Measurements from ENCODE around the gene PRX.

DNA sequence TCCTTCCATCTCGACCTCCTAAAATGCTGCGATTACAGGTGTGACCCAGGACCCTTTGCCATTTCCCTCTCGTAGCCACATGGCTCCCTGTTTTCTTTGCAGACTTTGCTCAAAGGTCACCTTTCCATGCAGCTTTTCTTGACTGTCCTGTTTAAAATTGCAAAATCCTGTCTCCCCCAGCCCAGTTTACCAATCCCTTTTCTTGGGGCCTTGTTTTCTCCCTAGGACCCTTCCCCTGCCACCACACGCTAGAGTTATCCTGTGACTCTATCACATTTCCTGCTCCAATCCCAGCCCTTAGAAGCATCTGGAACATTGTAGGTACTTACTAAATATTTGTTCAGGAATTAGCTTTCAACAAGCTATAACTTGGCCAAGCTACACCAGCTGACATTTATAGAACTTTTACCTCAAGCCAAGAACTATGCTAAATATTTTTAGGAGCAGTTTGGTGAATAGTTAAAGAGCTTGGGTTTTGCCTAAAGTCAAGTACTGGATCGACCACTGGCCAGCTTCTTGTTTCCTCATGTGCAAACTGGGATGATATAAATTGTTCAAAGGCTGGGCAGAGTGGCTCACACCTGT, 40.1 kb upstream of the PRX start:
- TF ChIP-seq, protein P1, sequence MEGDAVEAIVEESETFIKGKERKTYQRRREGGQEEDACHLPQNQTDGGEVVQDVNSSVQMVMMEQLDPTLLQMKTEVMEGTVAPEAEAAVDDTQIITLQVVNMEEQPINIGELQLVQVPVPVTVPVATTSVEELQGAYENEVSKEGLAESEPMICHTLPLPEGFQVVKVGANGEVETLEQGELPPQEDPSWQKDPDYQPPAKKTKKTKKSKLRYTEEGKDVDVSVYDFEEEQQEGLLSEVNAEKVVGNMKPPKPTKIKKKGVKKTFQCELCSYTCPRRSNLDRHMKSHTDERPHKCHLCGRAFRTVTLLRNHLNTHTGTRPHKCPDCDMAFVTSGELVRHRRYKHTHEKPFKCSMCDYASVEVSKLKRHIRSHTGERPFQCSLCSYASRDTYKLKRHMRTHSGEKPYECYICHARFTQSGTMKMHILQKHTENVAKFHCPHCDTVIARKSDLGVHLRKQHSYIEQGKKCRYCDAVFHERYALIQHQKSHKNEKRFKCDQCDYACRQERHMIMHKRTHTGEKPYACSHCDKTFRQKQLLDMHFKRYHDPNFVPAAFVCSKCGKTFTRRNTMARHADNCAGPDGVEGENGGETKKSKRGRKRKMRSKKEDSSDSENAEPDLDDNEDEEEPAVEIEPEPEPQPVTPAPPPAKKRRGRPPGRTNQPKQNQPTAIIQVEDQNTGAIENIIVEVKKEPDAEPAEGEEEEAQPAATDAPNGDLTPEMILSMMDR (conservative IDR thresholded peaks at IDR 0.05): no peak
- TF ChIP-seq EZH2 (IDR thresholded peaks at IDR 0.05; ENCODE audit: low read depth): no peak
